MM.1S (cell line): ENCODE results near the gene CNTFR.

Experiments used
- CTCF ChIP-seq: fragments of 300-600 bp; sonication (generic); IDR thresholded peaks from 2 replicates; pipeline ENCODE4 v1.5.1; 2016; ENCODE audit warnings: antibody characterized with exemption, low read length, mixed read lengths
- EZH2 ChIP-seq: fragments of 300-600 bp; sonication (generic); optimal IDR thresholded peaks from 2 replicates; pipeline ENCODE3; 2017; ENCODE audit warnings: low read depth, mild to moderate bottlenecking, antibody characterized with exemption, low read length, mixed read lengths

GRCh38 chr9:34570376-34570775 lies 19.1 kb downstream of the CNTFR start:
- no peak for TF ChIP-seq CTCF
- no peak for TF ChIP-seq EZH2
